Measurements from ENCODE around the gene NTM.
A peak's percentile ranks its signal among the peaks of the same experiment; 100 is the strongest.

The NTM gene

GRCh38 chr11:132114743-132115142 lies 744.3 kb downstream of the NTM start:
- DNase-seq (ENCODE audit: low read depth): no peak

- no peak for DNase-seq (ENCODE audit: low read depth)
These were observed 745.0 kb downstream of the NTM start for GRCh38 chr11:132115454-132115853.

GRCh38 chr11:132116516-132116915 lies 746.1 kb downstream of the NTM start:
- no peak for DNase-seq (ENCODE audit: low read depth)

- DNase-seq (ENCODE audit: low read depth): no peak
These were observed 748.2 kb downstream of the NTM start for GRCh38 chr11:132118661-132119060.

GRCh38 chr11:132119573-132119972 lies 749.2 kb downstream of the NTM start:
- no peak for DNase-seq (ENCODE audit: low read depth)

- DNase-seq (ENCODE audit: low read depth): no peak
These were observed 752.3 kb downstream of the NTM start for GRCh38 chr11:132122735-132123134.

GRCh38 chr11:132123449-132123848 lies 753.0 kb downstream of the NTM start:
- DNase-seq (ENCODE audit: low read depth): no peak

- no peak for DNase-seq (ENCODE audit: low read depth)
These were observed 753.7 kb downstream of the NTM start for GRCh38 chr11:132123854-132124835.

- no peak for DNase-seq (ENCODE audit: low read depth)
These were observed 755.8 kb downstream of the NTM start for GRCh38 chr11:132125988-132126871.

GRCh38 chr11:132126973-132127899 lies 756.8 kb downstream of the NTM start:
- DNase-seq (ENCODE audit: low read depth): peak; percentile 82

GRCh38 chr11:132127900-132128288 lies 757.5 kb downstream of the NTM start:
- DNase-seq (ENCODE audit: low read depth): no peak

- no peak for DNase-seq (ENCODE audit: low read depth)
These were observed 760.6 kb downstream of the NTM start for GRCh38 chr11:132131047-132131446.

- no peak for DNase-seq (ENCODE audit: low read depth)
These were observed 761.5 kb downstream of the NTM start for GRCh38 chr11:132131961-132132360.

- DNase-seq (ENCODE audit: low read depth): no peak
These were observed 763.9 kb downstream of the NTM start for GRCh38 chr11:132134322-132134721.

- DNase-seq (ENCODE audit: low read depth): no peak
These were observed 767.0 kb downstream of the NTM start for GRCh38 chr11:132137289-132137980.

- DNase-seq (ENCODE audit: low read depth): no peak
These were observed 767.5 kb downstream of the NTM start for GRCh38 chr11:132137981-132138313.

GRCh38 chr11:132139181-132139580 lies 768.8 kb downstream of the NTM start:
- no peak for DNase-seq (ENCODE audit: low read depth)

- DNase-seq (ENCODE audit: low read depth): no peak
These were observed 769.6 kb downstream of the NTM start for GRCh38 chr11:132140056-132140455.

- no peak for DNase-seq (ENCODE audit: low read depth)
These were observed 771.7 kb downstream of the NTM start for GRCh38 chr11:132142121-132142520.

- no peak for DNase-seq (ENCODE audit: low read depth)
These were observed 772.1 kb downstream of the NTM start for GRCh38 chr11:132142554-132142953.

- DNase-seq (ENCODE audit: low read depth): no peak
These were observed 777.0 kb downstream of the NTM start for GRCh38 chr11:132147464-132147863.

All from GM04504 (cell line).